ENCODE measurements around the gene USP48.

- TF ChIP-seq EZH2phosphoT487 (IDR thresholded peaks at IDR 0.05; ENCODE audit: low read depth) (no peak), CTCF (IDR thresholded peaks at IDR 0.05; ENCODE audit: low read depth, low read length) (no peak)
These were observed 24.3 kb downstream of the USP48 start for GRCh38 chr1:21758614-21759013.
